Measurements from ENCODE around the gene PIK3CD.

PIK3CD gene

DNA sequence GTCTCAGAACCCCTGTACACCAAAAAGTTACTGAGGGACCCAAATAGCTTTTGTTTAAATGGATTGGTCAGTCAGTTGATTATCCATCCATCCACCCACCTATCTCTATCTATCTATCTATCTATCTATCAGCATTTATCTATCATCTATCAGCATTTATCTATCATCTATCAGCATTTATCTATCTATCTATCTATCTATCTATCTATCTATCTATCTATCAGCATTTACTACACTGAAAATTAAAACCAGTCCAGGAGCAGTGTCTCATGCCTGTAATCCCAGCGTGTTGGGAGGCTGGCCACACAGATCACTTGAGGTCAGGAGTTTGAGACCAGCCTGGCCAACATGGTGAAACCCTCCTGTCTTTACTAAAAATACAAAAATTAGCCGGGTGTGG is 125.2 kb downstream of the PIK3CD start:
- no peak for DNase-seq

Measured in CD4-positive, alpha-beta T cell treated with Interferon alpha-2 for 1 hour (primary cell).